Stimulated activated CD4-positive, alpha-beta T cell treated with anti-CD3 and anti-CD28 coated beads, Interleukin-1b, Interleukin-23, amount 100 ng/mL, for 48 hours (primary cell): ENCODE results near the gene FTH1.

ENCODE experiments used
- DNase-seq: peaks from one replicate; pipeline ENCODE4 v3.0.0-alpha.2; 2020

Gene FTH1

GRCh38 chr11:61947486-61948210, 19.8 kb downstream of the FTH1 start:
- DNase-seq, result peak; percentile 68

- DNase-seq, result no peak
Observed at GRCh38 chr11:61946894-61947293, 20.5 kb downstream of the FTH1 start.

GRCh38 chr11:61945191-61945590, 22.2 kb downstream of the FTH1 start:
- DNase-seq, result no peak

- DNase-seq, result no peak
Observed at GRCh38 chr11:61940466-61940865, 27.0 kb downstream of the FTH1 start.

DNA sequence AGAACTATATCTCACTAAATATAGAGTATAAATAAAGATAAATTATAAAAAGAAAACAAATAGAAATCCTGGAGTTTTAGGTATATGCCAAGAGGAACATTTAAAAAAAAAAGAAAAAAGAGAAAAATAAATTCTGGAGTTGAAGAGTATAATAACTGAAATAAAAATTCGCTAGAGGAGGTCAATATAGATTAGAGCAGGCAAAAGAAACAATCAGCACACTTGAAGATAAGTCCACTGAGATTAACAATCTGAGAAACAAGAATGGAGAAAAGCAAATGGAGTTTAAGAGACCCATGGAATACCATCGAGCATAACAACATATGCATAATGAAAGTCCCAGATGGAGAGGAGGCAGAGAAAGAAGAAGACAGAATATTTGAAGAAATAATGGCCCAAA, 31.6 kb downstream of the FTH1 start:
- no peak for DNase-seq

- DNase-seq, result no peak
Observed at GRCh38 chr11:61930933-61931332, 36.5 kb downstream of the FTH1 start.

- DNase-seq, result no peak
Observed at GRCh38 chr11:61928606-61929005, 38.8 kb downstream of the FTH1 start.

DNA sequence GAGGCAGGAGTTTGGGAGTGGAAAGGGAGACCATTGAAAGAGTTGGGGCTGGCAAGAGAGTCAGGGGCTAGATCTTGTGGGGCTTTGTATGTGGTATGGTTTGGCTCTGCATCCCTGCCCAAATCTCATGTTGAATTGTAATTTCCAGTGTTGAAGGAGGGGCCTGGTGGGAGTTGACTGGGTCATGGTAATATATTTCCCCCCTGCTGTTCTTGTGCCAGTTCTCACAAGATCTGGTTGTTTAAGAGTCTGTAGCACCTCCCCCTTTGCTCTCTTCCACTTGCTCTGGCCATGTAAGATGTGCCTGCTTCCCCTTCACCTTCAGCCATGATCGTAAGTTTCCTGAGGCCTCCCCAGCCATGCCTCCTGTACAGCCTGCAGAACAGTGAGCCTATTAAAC, 39.9 kb downstream of the FTH1 start:
- no peak for DNase-seq

DNA sequence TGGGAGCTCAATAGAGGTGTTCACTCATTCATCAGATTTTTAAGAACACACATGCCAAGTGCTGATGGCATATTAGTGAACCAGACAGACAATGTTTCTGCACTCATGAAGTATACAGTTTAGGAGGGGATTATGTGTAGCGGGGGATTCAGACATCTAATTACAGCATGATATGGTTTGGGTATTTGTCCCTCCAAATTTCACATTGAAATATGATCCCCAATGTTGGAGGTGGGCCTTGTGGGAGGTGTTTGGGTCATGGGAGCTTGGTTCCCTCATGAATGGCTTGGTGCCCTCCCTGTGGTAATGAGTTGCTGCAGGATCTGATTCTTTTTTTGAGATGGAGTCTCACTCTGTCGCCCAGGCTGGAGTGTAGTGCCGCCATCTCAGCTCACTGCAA, 41.2 kb downstream of the FTH1 start:
- no peak for DNase-seq

- DNase-seq, result no peak
Observed at GRCh38 chr11:61925736-61926135, 41.7 kb downstream of the FTH1 start.

DNA sequence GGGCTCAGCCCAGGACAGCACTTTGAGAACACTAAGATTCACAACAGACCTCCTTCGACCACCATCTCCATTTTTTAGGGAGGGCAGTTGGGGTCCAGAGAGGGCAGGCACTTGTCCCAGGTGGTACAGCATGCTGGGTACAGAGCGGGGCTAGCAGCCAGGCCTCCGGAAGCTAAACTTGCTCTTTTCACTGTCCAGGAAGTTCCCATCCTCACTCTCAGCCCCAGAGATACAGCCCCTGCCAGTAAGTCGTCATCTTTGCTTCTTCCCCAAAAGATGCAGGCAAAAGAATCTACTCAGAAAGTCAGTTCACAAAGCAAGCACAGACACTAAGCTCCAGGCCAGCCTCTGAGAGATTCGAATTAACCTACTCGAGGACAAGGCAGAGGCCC, 43.4 kb downstream of the FTH1 start:
- DNase-seq, result no peak

DNA sequence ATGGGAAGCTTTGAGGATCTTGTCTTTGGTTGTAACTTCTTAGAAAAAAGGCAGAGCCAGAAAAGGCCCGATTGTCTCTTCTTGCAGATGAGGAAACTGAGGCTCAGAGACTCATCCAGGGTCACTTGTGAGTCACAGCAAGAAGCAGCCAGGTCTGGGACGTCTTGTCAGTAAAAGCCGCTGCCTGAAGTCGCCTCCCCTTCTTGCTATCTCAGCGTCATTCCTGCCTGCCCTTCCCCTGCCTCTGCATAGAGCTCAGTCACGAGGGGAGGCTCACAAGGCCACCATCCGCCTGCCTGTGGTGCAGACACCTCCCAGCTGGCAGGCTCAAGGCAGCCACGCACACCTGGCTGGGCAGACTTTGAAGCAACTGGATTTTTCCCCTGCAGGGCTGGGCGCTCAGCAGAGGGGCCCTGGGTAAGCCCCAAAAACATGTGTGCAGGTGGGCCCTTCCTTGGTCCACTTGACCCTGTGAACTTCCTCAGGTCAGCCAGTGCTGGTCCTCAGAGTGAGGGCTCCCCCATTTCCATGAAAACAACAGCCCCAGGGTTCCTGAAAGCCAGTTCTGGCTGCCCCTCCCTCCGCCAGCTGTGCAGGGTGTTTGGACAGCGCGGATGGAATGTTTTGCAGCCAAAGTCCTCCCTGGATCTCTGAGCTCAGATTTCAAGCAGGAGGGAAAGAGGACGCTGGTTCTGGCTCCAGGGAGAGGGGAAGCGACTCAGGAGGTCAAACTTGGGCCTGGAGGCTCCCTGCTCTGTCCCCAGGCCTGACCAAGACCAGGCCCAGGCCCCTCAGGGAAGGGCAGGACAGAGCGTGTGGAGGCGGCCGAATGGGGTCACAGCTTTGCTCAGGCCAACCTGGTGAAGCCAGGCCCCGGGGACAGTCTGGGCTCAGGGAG, 44.0 kb downstream of the FTH1 start:
- no peak for DNase-seq

DNA sequence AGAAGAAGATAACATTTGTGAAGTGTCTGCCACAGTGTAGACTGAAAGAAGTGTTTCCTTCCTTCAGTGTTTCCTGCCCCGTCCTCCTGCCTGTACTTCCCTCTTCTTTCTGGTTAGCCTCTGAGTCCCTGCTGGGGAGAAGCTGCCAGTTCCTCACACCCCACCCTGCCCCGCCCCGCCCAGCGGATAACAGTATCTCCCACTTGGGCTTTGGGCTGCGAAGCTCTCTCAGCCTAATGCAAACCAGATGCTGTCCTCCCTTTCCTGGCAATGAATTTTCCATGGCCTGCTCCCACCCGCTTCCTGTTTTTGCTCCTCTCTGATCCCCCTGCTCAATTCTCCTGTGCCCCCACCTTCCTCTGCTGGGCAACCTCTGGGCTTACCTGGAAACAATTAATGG, 44.9 kb downstream of the FTH1 start:
- no peak for DNase-seq

GRCh38 chr11:61921446-61921845, 46.0 kb downstream of the FTH1 start:
- no peak for DNase-seq

- no peak for DNase-seq
Observed at GRCh38 chr11:61919705-61920631, 47.5 kb downstream of the FTH1 start.

DNA sequence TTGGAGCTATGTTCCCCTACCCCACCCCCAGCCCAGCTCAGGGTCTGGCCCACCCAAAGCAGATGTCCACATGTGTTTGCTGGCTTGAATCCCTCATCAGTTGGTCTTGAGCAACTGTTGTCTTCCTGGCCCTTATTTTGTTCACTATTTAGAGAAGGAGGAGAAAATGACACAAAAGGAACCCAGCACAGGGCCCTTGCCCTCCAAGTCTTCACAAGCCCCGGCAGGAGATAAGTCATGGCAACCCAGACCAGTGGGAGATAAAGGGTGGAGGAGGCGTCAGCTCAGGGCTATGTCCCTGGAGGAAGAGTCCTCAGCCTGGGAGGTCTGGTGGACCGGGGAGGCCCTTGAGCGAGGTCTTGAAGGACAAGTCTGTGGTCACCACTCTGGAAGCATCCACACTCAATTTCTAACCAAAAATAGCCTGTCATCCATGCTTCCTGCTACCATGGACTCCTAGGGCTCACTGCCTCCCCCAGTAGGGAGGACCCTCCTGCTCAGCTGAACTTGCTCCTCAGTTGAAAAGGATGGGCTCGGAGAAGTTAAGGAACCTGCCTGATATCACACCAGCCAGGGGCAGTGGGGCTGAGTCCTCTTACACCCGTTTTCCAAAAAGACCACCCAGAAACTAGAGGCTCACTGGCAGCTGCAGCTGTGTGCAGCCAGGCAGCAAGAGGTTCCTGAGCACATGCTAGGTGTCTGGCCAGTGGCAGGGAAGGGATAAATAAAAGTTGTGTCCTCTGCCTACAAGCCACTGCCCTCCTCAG, 48.3 kb downstream of the FTH1 start:
- DNase-seq, result no peak

DNA sequence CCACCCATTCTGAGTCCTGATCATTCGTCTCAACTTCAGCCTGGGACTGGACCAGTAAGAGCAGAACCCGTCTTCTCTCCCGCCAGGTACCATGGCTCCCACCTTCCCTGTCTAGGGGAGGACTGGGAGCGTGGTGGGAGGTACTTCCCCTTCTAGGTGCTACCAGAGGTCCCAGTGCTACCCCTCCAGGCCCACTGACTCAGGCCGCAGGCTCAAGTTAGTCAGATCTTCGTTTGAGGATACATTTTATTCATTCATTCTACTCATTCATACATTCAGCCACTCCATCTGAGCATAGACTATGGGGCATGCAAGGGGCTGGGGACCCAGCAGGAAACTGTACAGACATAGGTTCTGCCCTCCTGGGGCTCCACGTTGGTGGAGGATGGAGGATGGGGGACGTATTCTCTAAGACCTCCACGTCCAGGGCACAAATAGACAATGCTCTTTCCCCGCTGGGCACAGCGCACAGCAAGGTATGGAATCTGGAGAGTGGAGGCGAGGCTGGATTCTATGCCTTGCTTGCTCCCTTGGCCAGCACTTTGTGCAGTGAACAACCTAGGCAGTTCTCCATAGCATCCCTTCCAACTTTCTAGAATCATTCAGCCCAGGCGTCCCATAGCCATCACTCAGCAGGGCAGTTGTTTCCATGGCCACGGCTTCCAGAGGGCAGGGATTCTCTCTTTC, 49.0 kb downstream of the FTH1 start:
- DNase-seq, result no peak

DNA sequence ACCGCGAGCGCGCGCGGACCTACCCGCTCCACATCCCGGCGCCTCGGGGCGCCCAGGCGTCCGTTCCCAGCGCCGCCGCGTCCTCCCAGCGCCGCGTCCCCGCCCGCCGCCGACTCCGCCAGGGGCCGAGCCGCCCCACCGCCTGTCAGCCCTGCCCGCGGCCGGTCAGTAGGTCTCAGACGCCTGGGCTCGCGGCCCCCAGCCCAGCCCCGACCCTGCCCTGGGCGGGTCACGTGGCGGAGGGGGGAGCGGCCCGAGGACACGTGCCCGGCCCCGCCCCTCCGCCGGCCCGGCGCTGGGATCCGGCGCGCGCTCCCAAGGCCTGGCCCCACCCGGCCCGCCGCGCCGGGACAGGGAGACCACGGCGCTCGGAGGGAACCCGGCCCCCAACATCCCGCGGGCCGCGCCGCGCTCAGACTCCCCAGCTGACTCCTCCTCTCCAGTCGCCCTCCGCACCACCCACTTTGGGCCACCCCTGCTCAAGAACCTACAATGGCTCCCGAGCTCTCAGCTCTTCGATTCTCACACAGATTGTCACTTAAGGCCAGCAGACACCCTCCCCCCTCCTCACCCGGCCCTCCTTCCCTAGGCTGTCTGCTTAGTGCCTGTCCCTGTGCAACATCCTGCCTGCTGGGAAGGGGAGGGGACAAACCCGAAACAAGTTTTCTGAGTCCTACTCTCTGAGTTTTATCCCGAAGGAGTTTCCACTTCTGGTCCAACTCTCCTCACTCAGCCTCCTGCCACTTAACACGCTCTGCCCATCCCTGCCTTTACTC, 49.9 kb downstream of the FTH1 start, which contains the start of gene RAB3IL1:
Gene RAB3IL1, minus strand, starts transcription at position 233 of the 776 bp plus-strand sequence. Its CDS starts 199 bp downstream, at position 34.
- no peak for DNase-seq

DNA sequence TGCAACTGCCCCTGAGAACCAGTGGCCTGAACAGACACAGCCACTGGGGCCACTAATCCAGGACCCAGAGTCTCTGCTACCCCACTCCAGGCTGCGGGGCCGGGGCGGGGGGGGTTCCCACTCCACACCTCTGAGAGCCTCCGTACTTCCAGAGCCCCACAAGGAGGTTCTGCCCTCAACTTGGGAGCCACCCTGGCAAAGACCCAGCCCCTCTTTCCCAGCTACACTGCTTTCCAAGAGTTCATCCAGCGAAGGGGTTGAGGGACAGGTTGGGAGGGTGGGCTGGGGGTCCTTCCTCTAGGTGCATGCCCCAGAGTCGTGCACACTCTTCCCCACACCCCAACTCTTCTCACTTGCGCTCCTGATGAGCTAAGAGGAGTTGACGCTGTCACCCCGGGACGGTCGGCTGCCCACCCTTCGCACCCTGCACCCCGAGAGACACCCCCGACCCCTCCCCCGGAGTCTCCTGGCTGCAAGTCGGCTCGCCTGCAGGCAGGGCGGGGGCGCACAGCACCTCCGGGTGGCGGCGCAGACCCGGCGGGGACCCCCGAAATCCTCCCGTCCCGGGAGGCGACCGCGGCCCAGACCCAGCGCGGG, 50.6 kb downstream of the FTH1 start:
- DNase-seq, result no peak

DNA sequence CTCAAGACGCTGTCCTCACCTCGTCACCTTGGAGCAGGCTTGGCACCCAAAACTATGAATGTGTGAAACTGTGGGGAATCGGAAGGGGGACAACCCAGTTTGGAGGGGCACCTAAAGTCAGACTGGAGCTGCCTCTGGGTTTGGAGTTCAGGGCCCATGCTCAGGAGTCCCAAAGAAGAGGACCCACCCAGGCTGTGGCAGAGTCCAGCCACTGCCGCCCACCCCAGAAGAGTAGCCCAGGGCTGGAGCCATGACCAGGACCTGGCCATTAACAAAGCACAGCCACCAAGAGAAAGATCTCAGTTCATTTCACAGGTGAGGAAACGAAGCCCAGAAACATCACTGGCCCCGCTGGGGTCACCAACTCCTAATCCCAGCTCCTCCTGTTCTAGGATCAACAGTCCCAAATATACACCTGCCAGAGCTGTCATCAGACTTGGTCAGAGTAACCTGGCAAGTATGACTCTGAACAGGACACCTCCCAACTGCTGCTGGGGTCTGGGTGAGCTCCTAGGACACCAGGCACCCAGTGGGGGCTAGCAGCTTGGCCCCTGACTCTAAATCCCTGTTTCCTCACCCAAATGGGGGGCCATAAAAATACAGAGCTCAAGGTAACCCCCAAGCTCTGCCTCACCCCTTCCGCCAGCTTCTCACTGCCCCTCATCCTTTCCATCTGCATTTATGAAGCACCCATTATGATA, 52.8 kb downstream of the FTH1 start:
- no peak for DNase-seq
